ENCODE data around the gene PHF21A.

- no peak for TF ChIP-seq EZH2 (IDR thresholded peaks at IDR 0.05)
- no peak for TF ChIP-seq POLR2AphosphoS5 (IDR thresholded peaks at IDR 0.05; ENCODE audit: borderline replicate concordance, low read depth, low read length)
These were observed 194.5 kb downstream of the PHF21A start for GRCh38 chr11:45926536-45927331.
